Hepatocyte (in vitro differentiated cells): ENCODE data around the gene NUDT5. TPM values are rescaled to one million over a fixed set of nuclear protein-coding genes. Genes with fewer than 3 reads are reported as not detected.

ENCODE experiments used
- DNase-seq: peaks from one replicate; pipeline ENCODE4 v3.0.0-alpha.2; 2016; ENCODE audit warnings: low spot score
- H2AFZ ChIP-seq: fragments of 200-600 bp; sonication (generic); 2 replicates; pipeline ENCODE4 v1.6.0; 2016; ENCODE audit warnings: antibody characterized with exemption, mild to moderate bottlenecking
- H3K27ac ChIP-seq: fragments of 200-600 bp; sonication (generic); 2 replicates; pipeline ENCODE4 v1.5.1; 2016; ENCODE audit warnings: mild to moderate bottlenecking
- H3K27me3 ChIP-seq: fragments of 200-600 bp; sonication (generic); 2 replicates; pipeline ENCODE4 v1.6.1; 2016
- H3K36me3 ChIP-seq: fragments of 200-600 bp; sonication (generic); replicated peaks from 2 replicates; pipeline ENCODE4 v1.5.1; 2016; ENCODE audit warnings: low read depth; ENCODE audit not compliant: insufficient read depth
- H3K4me1 ChIP-seq: fragments of 200-600 bp; sonication (generic); 2 replicates; pipeline ENCODE4 v1.5.1; 2016; ENCODE audit warnings: mild to moderate bottlenecking, moderate library complexity; ENCODE audit not compliant: insufficient read depth
- H3K4me2 ChIP-seq: fragments of 200-600 bp; sonication (generic); 2 replicates; pipeline ENCODE4 v1.6.0; 2016
- H3K4me3 ChIP-seq: fragments of 200-600 bp; sonication (generic); 2 replicates; pipeline ENCODE4 v1.5.1; 2016; ENCODE audit warnings: mild to moderate bottlenecking
- H3K79me2 ChIP-seq: fragments of 200-600 bp; sonication (generic); 2 replicates; pipeline ENCODE4 v1.6.0; 2017; ENCODE audit warnings: mild to moderate bottlenecking
- H3K9me2 ChIP-seq: fragments of 200-600 bp; sonication (generic); replicated peaks from 2 replicates; pipeline ENCODE4 v1.6.0; 2017; ENCODE audit warnings: mild to moderate bottlenecking; ENCODE audit not compliant: insufficient read depth
- H3K9me3 ChIP-seq: fragments of 200-600 bp; sonication (generic); 2 replicates; pipeline ENCODE4 v1.5.1; 2016; ENCODE audit warnings: low read depth, mild to moderate bottlenecking
- H4K20me1 ChIP-seq: fragments of 200-600 bp; sonication (generic); 2 replicates; pipeline ENCODE4 v1.6.0; 2016; ENCODE audit warnings: mild to moderate bottlenecking; ENCODE audit not compliant: insufficient read depth, poor library complexity, severe bottlenecking
- CTCF ChIP-seq: fragments of 200-600 bp; sonication (generic); IDR thresholded peaks from 2 replicates; pipeline ENCODE4 v1.5.1; 2016; ENCODE audit warnings: antibody characterized with exemption, mild to moderate bottlenecking; ENCODE audit not compliant: poor library complexity
- EZH2 ChIP-seq: fragments of 200-600 bp; sonication (generic); IDR thresholded peaks from 2 replicates; pipeline ENCODE4 v1.6.1; 2016; ENCODE audit warnings: antibody characterized with exemption, mild to moderate bottlenecking, borderline replicate concordance
- EZH2phosphoT487 ChIP-seq: fragments of 200-600 bp; sonication (generic); IDR thresholded peaks from one replicate; pipeline ENCODE4 v1.6.1; 2018; ENCODE audit warnings: antibody characterized with exemption, mild to moderate bottlenecking, low read depth, moderate library complexity; ENCODE audit not compliant: unreplicated experiment, severe bottlenecking
- WGBS: methylation state at CpG from one replicate; pipeline ENCODE4 v1.1.6; 2016; ENCODE audit warnings: low lambda C conversion rate; ENCODE audit errors: missing lambda C conversion rate; 5-methylcytosine and 5-hydroxymethylcytosine counted together
- polyA plus RNA-seq: library from polyadenylated mRNA; unstranded; fragments of >200 nt; fragmentation: Nextera tagmentation; extraction: Ambion mirVana; gene quantifications from 2 replicates; pipeline ENCODE4 v1.2.1, GENCODE V29; 2016
- total RNA-seq: library from RNA; depleted of rRNA; stranded (reverse); fragments of >200 nt; gene quantifications from 2 replicates; pipeline ENCODE4 v1.2.3, GENCODE V29; 2014

The NUDT5 gene
- total and polyA plus RNA-seq, 2 experiments from 2014 or later = 54.0 to 85.1 TPM

DNA sequence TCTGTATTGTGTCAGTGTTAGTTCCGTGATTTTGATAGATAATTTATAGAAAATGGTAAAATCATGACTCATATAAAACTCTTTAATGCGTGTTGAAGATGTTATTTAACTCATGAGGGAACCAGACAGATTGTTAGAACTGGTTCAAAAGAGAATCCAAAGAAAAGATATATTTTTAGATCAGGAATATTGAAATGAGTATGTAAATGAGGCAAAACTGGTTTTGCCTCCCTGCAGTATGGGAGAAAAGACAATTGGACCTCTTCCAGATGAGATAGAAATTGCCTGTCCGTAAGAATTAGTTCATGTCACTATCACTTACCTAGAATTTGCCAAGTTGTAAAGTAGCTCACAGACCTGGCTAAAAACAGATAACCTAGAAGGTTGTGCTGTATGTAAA, 17.9 kb upstream of the NUDT5 start:
- no peaks in the 10 kb centered on the region for H3K79me2 ChIP-seq
- 77% methylated on average over 3 of the region's 3 CpGs for WGBS

GRCh38 chr10:12212454-12212853, 16.8 kb upstream of the NUDT5 start:
- 93% methylated on average over 3 of the region's 3 CpGs for WGBS

More for the DNA sequence above, 17.9 kb upstream of the NUDT5 start:
- no peaks in the 10 kb centered on the region for H3K27me3 ChIP-seq
- DNase-seq = no peak
- no peaks in the 10 kb centered on the region for H3K4me1 ChIP-seq
- no peak for TF ChIP-seq EZH2phosphoT487
- no peak for TF ChIP-seq CTCF
- no peak for TF ChIP-seq EZH2
- no peaks in the 10 kb centered on the region for H3K9me3 ChIP-seq
- H2AFZ ChIP-seq = no peak overlapping the region
- H4K20me1 ChIP-seq = no peaks in the 10 kb centered on the region
- peak overlapping the region; percentile 41 for H3K27ac ChIP-seq
- H3K4me3 ChIP-seq = no peak overlapping the region
- peaks cover 6% of the 10 kb centered on the region for H3K36me3 ChIP-seq
- no peaks in the 10 kb centered on the region for H3K9me2 ChIP-seq
- H3K4me2 ChIP-seq = no peak overlapping the region

DNA sequence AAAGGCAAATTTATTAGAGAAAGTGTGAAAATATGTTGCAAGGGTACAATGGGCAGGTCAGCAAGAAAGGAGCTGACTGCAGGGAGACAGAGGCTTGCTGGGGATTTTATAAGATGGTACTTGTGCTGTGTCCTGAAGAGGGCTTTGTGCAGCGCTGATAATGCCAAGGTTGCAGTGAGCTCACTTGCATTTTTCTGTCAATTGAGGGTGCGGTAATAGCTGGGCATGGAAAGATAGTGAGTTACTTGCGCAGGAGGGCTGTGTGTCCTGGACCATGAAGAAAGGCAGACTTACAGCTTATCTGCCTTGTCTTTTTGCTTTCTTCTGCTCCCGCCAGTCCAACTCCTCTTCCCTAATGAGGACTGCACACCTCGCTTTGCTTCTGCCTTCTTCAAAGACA, 12.8 kb upstream of the NUDT5 start:
- Histone ChIP-seq H3K79me2 (peaks cover 33% of the 10 kb centered on the region), H4K20me1 (no peaks in the 10 kb centered on the region), H3K9me3 (no peaks in the 10 kb centered on the region), H3K4me1 (no peaks in the 10 kb centered on the region), H3K4me2 (no peak overlapping the region), H3K27me3 (no peaks in the 10 kb centered on the region), H3K36me3 (peaks cover 6% of the 10 kb centered on the region), H3K9me2 (no peaks in the 10 kb centered on the region), H3K27ac (no peak overlapping the region), H3K4me3 (no peak overlapping the region), H2AFZ (no peak overlapping the region)
- DNase-seq = no peak
- WGBS = 95% methylated on average over 5 of the region's 5 CpGs
- TF ChIP-seq EZH2 = no peak
- no peak for TF ChIP-seq EZH2phosphoT487
- no peak for TF ChIP-seq CTCF

More at GRCh38 chr10:12212454-12212853, 16.8 kb upstream of the NUDT5 start:
- no peak for DNase-seq
- Histone ChIP-seq H3K36me3 (peaks cover 6% of the 10 kb centered on the region), H3K9me3 (no peaks in the 10 kb centered on the region), H3K4me2 (no peak overlapping the region), H3K9me2 (no peaks in the 10 kb centered on the region), H3K4me3 (no peak overlapping the region), H3K4me1 (no peaks in the 10 kb centered on the region), H3K27me3 (no peaks in the 10 kb centered on the region), H3K79me2 (peaks cover 3% of the 10 kb centered on the region), H3K27ac (no peak overlapping the region), H4K20me1 (no peaks in the 10 kb centered on the region), H2AFZ (no peak overlapping the region)
- TF ChIP-seq EZH2 (no peak), CTCF (no peak), EZH2phosphoT487 (no peak)

DNA sequence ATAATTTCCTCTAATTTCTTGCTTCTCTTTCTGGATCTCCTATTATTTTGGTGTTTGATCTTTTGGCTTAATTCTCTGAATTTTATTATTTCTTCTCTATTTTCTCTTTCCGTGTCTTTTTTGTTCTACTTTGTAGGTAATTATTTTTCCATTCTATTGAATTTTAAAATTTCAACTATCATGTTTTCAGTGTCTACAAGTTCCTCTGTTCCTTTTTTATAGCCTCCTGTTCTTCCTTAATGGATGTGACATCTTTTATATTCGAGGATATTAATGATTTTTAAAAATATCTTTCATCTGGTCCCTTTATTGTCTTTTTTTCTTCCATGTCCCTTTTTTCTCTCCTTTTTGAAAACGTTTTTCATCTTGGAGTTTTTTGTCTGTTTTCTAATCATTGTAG, 11.4 kb upstream of the NUDT5 start:
- WGBS = 54% methylated on average over 3 of the region's 3 CpGs
- Histone ChIP-seq H3K36me3 (peaks cover 6% of the 10 kb centered on the region), H3K4me2 (no peak overlapping the region), H3K4me3 (no peak overlapping the region), H3K9me2 (no peaks in the 10 kb centered on the region), H3K27me3 (no peaks in the 10 kb centered on the region), H3K4me1 (no peaks in the 10 kb centered on the region), H4K20me1 (no peaks in the 10 kb centered on the region), H2AFZ (no peak overlapping the region), H3K27ac (no peak overlapping the region), H3K79me2 (peaks cover 45% of the 10 kb centered on the region), H3K9me3 (no peaks in the 10 kb centered on the region)
- DNase-seq = no peak
- TF ChIP-seq EZH2phosphoT487 (no peak), CTCF (no peak), EZH2 (no peak)
